Measurements from ENCODE around the gene TSPO2. TPM values are rescaled to one million over a fixed set of nuclear protein-coding genes. Genes with fewer than 3 reads are reported as not detected.

TSPO2 gene
- total and polyA plus RNA-seq, 9 of the 15 experiments (the other 6 are each of a cell fraction or from before 2014, with no cell fraction given): not detected

DNA sequence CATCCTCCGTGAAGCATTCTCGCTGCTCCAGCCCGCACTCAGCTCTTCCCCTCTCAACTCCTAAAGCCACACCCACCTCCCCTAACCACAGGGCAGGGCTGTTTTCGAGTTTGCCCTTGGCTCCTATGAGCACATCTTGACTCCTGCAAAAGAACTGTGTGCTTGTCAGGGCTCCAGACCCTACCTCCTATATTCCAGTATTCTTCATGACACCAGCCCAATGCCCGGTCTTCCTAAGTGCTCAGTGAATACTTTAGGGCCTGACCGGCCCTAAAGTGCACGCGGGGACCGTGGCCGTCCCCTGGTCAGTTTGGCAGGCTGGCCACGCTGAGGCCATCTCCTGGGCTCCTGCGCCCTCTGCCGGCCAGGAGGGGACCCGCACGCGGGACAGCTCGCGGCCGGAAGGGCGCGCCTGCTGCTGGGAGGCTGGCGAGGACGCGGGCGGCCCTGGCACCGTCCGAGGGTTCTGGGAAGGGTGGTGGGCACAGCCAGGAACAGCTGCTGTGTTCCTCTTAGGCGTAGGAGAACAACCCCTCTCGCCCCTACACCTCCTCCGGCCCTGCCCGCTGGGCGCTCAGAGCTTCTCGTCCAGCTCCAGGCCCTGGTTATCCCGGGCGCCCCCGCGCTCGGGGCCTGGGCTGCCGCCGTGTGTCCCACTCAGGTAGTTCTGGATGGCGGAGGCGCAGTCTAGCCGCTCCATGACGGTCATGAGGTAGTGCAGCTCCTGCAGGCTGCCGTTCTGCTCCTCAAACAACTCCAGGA is 14.3 kb upstream of the TSPO2 start (continued):
- no peak for TF ChIP-seq WHSC1 (IDR thresholded peaks at IDR 0.05; ENCODE audit: low read length)
- no peak for TF ChIP-seq KDM4B (IDR thresholded peaks at IDR 0.05; ENCODE audit: borderline replicate concordance in 2 of 2, low read depth in 1 of 2)
- TF ChIP-seq TAL1 (IDR thresholded peaks at IDR 0.05): no peak
- TF ChIP-seq, protein P1, sequence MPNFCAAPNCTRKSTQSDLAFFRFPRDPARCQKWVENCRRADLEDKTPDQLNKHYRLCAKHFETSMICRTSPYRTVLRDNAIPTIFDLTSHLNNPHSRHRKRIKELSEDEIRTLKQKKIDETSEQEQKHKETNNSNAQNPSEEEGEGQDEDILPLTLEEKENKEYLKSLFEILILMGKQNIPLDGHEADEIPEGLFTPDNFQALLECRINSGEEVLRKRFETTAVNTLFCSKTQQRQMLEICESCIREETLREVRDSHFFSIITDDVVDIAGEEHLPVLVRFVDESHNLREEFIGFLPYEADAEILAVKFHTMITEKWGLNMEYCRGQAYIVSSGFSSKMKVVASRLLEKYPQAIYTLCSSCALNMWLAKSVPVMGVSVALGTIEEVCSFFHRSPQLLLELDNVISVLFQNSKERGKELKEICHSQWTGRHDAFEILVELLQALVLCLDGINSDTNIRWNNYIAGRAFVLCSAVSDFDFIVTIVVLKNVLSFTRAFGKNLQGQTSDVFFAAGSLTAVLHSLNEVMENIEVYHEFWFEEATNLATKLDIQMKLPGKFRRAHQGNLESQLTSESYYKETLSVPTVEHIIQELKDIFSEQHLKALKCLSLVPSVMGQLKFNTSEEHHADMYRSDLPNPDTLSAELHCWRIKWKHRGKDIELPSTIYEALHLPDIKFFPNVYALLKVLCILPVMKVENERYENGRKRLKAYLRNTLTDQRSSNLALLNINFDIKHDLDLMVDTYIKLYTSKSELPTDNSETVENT (CRISPR knock-in tag; IDR thresholded peaks at IDR 0.05): no peak
- TF ChIP-seq KAT2B (IDR thresholded peaks at IDR 0.05; ENCODE audit: low read depth, low read length): no peak
- no peak for TF ChIP-seq ZNF780A (CRISPR knock-in tag; IDR thresholded peaks at IDR 0.05)
- TF ChIP-seq SRSF1 (IDR thresholded peaks at IDR 0.05; ENCODE audit: low read depth, low read length): no peak
- TF ChIP-seq POLR2A (conservative IDR thresholded peaks at IDR 0.05): no peak
- no peak; the same call in 1 of the 2 replicates for TF ChIP-seq EP400 (IDR thresholded peaks at IDR 0.05)
- no peak; the same call in 1 of the 2 replicates for TF ChIP-seq MYNN (IDR thresholded peaks at IDR 0.05)
- no peak for TF ChIP-seq MYNN (CRISPR knock-in tag; IDR thresholded peaks at IDR 0.05)
- TF ChIP-seq, protein P2, sequence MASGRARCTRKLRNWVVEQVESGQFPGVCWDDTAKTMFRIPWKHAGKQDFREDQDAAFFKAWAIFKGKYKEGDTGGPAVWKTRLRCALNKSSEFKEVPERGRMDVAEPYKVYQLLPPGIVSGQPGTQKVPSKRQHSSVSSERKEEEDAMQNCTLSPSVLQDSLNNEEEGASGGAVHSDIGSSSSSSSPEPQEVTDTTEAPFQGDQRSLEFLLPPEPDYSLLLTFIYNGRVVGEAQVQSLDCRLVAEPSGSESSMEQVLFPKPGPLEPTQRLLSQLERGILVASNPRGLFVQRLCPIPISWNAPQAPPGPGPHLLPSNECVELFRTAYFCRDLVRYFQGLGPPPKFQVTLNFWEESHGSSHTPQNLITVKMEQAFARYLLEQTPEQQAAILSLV (tag; IDR thresholded peaks at IDR 0.05): no peak
- TF ChIP-seq ETV5 (CRISPR knock-in tag; IDR thresholded peaks at IDR 0.05; ENCODE audit: low read depth): no peak; the same call in none of the 2 replicates
- TF ChIP-seq POU5F1 (IDR thresholded peaks at IDR 0.05; ENCODE audit: borderline replicate concordance, low read depth, low read length, partially characterized antibody): no peak

Data from K562 (cell line).